Bronchial epithelial cell (primary cell): ENCODE results near the gene SPECC1. TPM values are rescaled to one million over a fixed set of nuclear protein-coding genes. Genes with fewer than 3 reads are reported as not detected.
"Not testable (repeated sequence)": the region's sequence is repeated elsewhere in the genome, so short reads cannot be mapped to it uniquely, and the experiment has no call there.

Experiments used
- DNase-seq: peaks from one replicate; pipeline ENCODE4 v3.0.0-alpha.2; 2010; ENCODE audit warnings: low read depth
- FAIRE-seq: peaks from 2 replicates; lab custom pipeline; 2011; peaks lifted over from hg19 to GRCh38; lab: Jason Lieb, UNC
- H3K27me3 ChIP-seq: 2 replicates; pipeline ENCODE4 v1.5.1; 2011; ENCODE audit warnings: low read length; ENCODE audit not compliant: control insufficient read depth, insufficient read depth
- H3K36me3 ChIP-seq: 2 replicates; pipeline ENCODE4 v1.5.1; 2011; ENCODE audit warnings: low read length; ENCODE audit not compliant: control insufficient read depth, insufficient read depth
- H3K4me3 ChIP-seq: 2 replicates; pipeline ENCODE4 v1.5.1; 2011; ENCODE audit warnings: mild to moderate bottlenecking, low read depth, low read length, control low read depth
- CTCF ChIP-seq: IDR thresholded peaks from 2 replicates; pipeline ENCODE4 v1.5.1; 2011; ENCODE audit warnings: mild to moderate bottlenecking, moderate library complexity, low read length, control low read depth, inconsistent platforms; ENCODE audit not compliant: insufficient read depth, severe bottlenecking
- total RNA-seq: library from RNA; depleted of rRNA; stranded (reverse); fragments of >200 nt; gene quantifications from 2 replicates; pipeline ENCODE4 v1.2.1, GENCODE V29; 2014

Gene SPECC1
- total RNA-seq, 1 donor from 2014 or later, result 57.1 TPM

GRCh38 chr17:20259668-20260067 lies 250.5 kb downstream of the SPECC1 start:
- FAIRE-seq, result no peak
- DNase-seq, result no peak
- Histone ChIP-seq H3K27me3 (no peaks in the 10 kb centered on the region), H3K4me3 (no peak overlapping the region), H3K36me3 (peaks cover 9% of the 10 kb centered on the region)
- no peak for TF ChIP-seq CTCF

GRCh38 chr17:20260268-20260667 lies 251.1 kb downstream of the SPECC1 start:
- FAIRE-seq (no peak), DNase-seq (no peak)
- no peak for TF ChIP-seq CTCF
- Histone ChIP-seq H3K4me3 (no peak overlapping the region), H3K36me3 (peaks cover 9% of the 10 kb centered on the region), H3K27me3 (no peaks in the 10 kb centered on the region)

- TF ChIP-seq CTCF, result no peak
- peaks cover 10% of the 10 kb centered on the region for H3K36me3 ChIP-seq
- H3K4me3 ChIP-seq, result no peak overlapping the region
- no peak for DNase-seq
- no peaks in the 10 kb centered on the region for H3K27me3 ChIP-seq
- FAIRE-seq, result no peak
Measured at GRCh38 chr17:20262226-20263114, 253.3 kb downstream of the SPECC1 start.

GRCh38 chr17:20263115-20263433 lies 253.9 kb downstream of the SPECC1 start:
- not testable (repeated sequence) for H3K4me3 ChIP-seq, H3K27me3 ChIP-seq, FAIRE-seq, H3K36me3 ChIP-seq, DNase-seq

GRCh38 chr17:20263595-20263994 lies 254.4 kb downstream of the SPECC1 start:
- Histone ChIP-seq H3K27me3 (no peaks in the 10 kb centered on the region), H3K4me3 (no peak overlapping the region), H3K36me3 (peaks cover 5% of the 10 kb centered on the region)
- DNase-seq (peak; percentile 81), FAIRE-seq (peak; percentile 70)
- no peak for TF ChIP-seq CTCF

- TF ChIP-seq CTCF, result no peak
- Histone ChIP-seq H3K36me3 (peaks cover 4% of the 10 kb centered on the region), H3K27me3 (no peaks in the 10 kb centered on the region), H3K4me3 (no peak overlapping the region)
- DNase-seq (no peak), FAIRE-seq (no peak)
Measured at GRCh38 chr17:20264996-20265395, 255.8 kb downstream of the SPECC1 start.
